ENCODE results near the gene LAMC1. TPM values are rescaled to one million over a fixed set of nuclear protein-coding genes. Genes with fewer than 3 reads are reported as not detected.

LAMC1 gene
- total and polyA plus RNA-seq, 5 donors from 2014 or later, result 1.1 TPM; not detected in 4

GRCh38 chr1:183105449-183105848 lies 82.2 kb downstream of the LAMC1 start:
- Histone ChIP-seq H3K27ac (ENCODE audit: insufficient read depth, low read length, poor library complexity, severe bottlenecking) (no peak overlapping the region), H3K27me3 (ENCODE audit: control insufficient read depth, insufficient read depth, low read length) (no peaks in the 10 kb centered on the region), H3K36me3 (ENCODE audit: control insufficient read depth, insufficient read depth, low read length) (no peaks in the 10 kb centered on the region), H3K4me1 (ENCODE audit: control insufficient read depth, insufficient read depth, low read length, poor library complexity, severe bottlenecking) (no peaks in the 10 kb centered on the region), H3K4me3 (ENCODE audit: low read depth, low read length) (no peak overlapping the region), H3K9me3 (ENCODE audit: control insufficient read depth in 2 of 2, low read length in 2 of 2) (no peaks in the 10 kb centered on the region)
- H3K36me3 Mint-ChIP-seq, result no peaks in the 10 kb centered on the region
- peaks cover 0 to 2% (median 0%) of the 10 kb centered on the region in 7 donors for H3K9me3 Mint-ChIP-seq
- peaks cover 12% of the 10 kb centered on the region for H3K27me3 Mint-ChIP-seq
- DNase-seq (no peak), ATAC-seq (ENCODE audit: low read depth in 2 of 2) (no peak)
- no peaks in the 10 kb centered on the region for H3K4me1 Mint-ChIP-seq
- H3K27ac Mint-ChIP-seq, result no peak overlapping the region
- no peak overlapping the region for H3K4me3 Mint-ChIP-seq

GRCh38 chr1:183106166-183106565 lies 82.9 kb downstream of the LAMC1 start:
- no peaks in the 10 kb centered on the region for H3K36me3 Mint-ChIP-seq
- no peak for DNase-seq
- no peaks in the 10 kb centered on the region for H3K27me3 ChIP-seq (ENCODE audit: control insufficient read depth, insufficient read depth, low read length)
- no peak overlapping the region for H3K27ac Mint-ChIP-seq
- no peak overlapping the region for H3K4me3 Mint-ChIP-seq
- H3K4me1 ChIP-seq (ENCODE audit: control insufficient read depth, insufficient read depth, low read length, poor library complexity, severe bottlenecking), result no peaks in the 10 kb centered on the region
- no peaks in the 10 kb centered on the region for H3K9me3 ChIP-seq (ENCODE audit: control insufficient read depth in 2 of 2, low read length in 2 of 2)
- peaks cover 0 to 2% (median 0%) of the 10 kb centered on the region in 7 donors for H3K9me3 Mint-ChIP-seq
- H3K36me3 ChIP-seq (ENCODE audit: control insufficient read depth, insufficient read depth, low read length), result no peaks in the 10 kb centered on the region
- H3K27ac ChIP-seq (ENCODE audit: insufficient read depth, low read length, poor library complexity, severe bottlenecking), result no peak overlapping the region
- H3K27me3 Mint-ChIP-seq, result peaks cover 12% of the 10 kb centered on the region
- H3K4me1 Mint-ChIP-seq, result no peaks in the 10 kb centered on the region
- ATAC-seq (ENCODE audit: low read depth in 2 of 2), result no peak
- no peak overlapping the region for H3K4me3 ChIP-seq (ENCODE audit: low read depth, low read length)

- Mint-ChIP-seq H3K4me3 (no peak overlapping the region), H3K27me3 (peaks cover 12% of the 10 kb centered on the region), H3K36me3 (no peaks in the 10 kb centered on the region), H3K9me3 (peaks cover 0 to 2% (median 0%) of the 10 kb centered on the region in 7 donors), H3K27ac (no peak overlapping the region), H3K4me1 (no peaks in the 10 kb centered on the region)
- H3K27me3 ChIP-seq (ENCODE audit: control insufficient read depth, insufficient read depth, low read length), result no peaks in the 10 kb centered on the region
- H3K36me3 ChIP-seq (ENCODE audit: control insufficient read depth, insufficient read depth, low read length), result no peaks in the 10 kb centered on the region
- H3K27ac ChIP-seq (ENCODE audit: insufficient read depth, low read length, poor library complexity, severe bottlenecking), result no peak overlapping the region
- H3K4me3 ChIP-seq (ENCODE audit: low read depth, low read length), result no peak overlapping the region
- H3K4me1 ChIP-seq (ENCODE audit: control insufficient read depth, insufficient read depth, low read length, poor library complexity, severe bottlenecking), result no peaks in the 10 kb centered on the region
- ATAC-seq (ENCODE audit: low read depth in 2 of 2), result no peak
- no peak for DNase-seq
- no peaks in the 10 kb centered on the region for H3K9me3 ChIP-seq (ENCODE audit: control insufficient read depth in 2 of 2, low read length in 2 of 2)
Observed at GRCh38 chr1:183106746-183107145, 83.5 kb downstream of the LAMC1 start.

- H3K9me3 Mint-ChIP-seq, result peaks cover 0 to 2% (median 0%) of the 10 kb centered on the region in 7 donors
- DNase-seq, result no peak
- no peaks in the 10 kb centered on the region for H3K36me3 Mint-ChIP-seq
- no peak for ATAC-seq (ENCODE audit: low read depth in 2 of 2)
- H3K27ac Mint-ChIP-seq, result no peak overlapping the region
- Histone ChIP-seq H3K27me3 (ENCODE audit: control insufficient read depth, insufficient read depth, low read length) (no peaks in the 10 kb centered on the region), H3K9me3 (ENCODE audit: control insufficient read depth in 2 of 2, low read length in 2 of 2) (no peaks in the 10 kb centered on the region), H3K4me1 (ENCODE audit: control insufficient read depth, insufficient read depth, low read length, poor library complexity, severe bottlenecking) (no peaks in the 10 kb centered on the region), H3K27ac (ENCODE audit: insufficient read depth, low read length, poor library complexity, severe bottlenecking) (no peak overlapping the region), H3K36me3 (ENCODE audit: control insufficient read depth, insufficient read depth, low read length) (no peaks in the 10 kb centered on the region), H3K4me3 (ENCODE audit: low read depth, low read length) (no peak overlapping the region)
- H3K4me1 Mint-ChIP-seq, result no peaks in the 10 kb centered on the region
- no peaks in the 10 kb centered on the region for H3K27me3 Mint-ChIP-seq
- H3K4me3 Mint-ChIP-seq, result no peak overlapping the region
Observed at GRCh38 chr1:183110326-183110880, 87.2 kb downstream of the LAMC1 start.

- DNase-seq (no peak), ATAC-seq (ENCODE audit: low read depth in 2 of 2) (no peak)
- Mint-ChIP-seq H3K4me1 (no peaks in the 10 kb centered on the region), H3K9me3 (peaks cover 0 to 2% (median 0%) of the 10 kb centered on the region in 7 donors), H3K36me3 (no peaks in the 10 kb centered on the region), H3K27me3 (no peaks in the 10 kb centered on the region), H3K4me3 (no peak overlapping the region), H3K27ac (no peak overlapping the region)
- Histone ChIP-seq H3K9me3 (ENCODE audit: control insufficient read depth in 2 of 2, low read length in 2 of 2) (no peaks in the 10 kb centered on the region), H3K4me3 (ENCODE audit: low read depth, low read length) (no peak overlapping the region), H3K36me3 (ENCODE audit: control insufficient read depth, insufficient read depth, low read length) (no peaks in the 10 kb centered on the region), H3K27me3 (ENCODE audit: control insufficient read depth, insufficient read depth, low read length) (no peaks in the 10 kb centered on the region), H3K27ac (ENCODE audit: insufficient read depth, low read length, poor library complexity, severe bottlenecking) (no peak overlapping the region), H3K4me1 (ENCODE audit: control insufficient read depth, insufficient read depth, low read length, poor library complexity, severe bottlenecking) (no peaks in the 10 kb centered on the region)
Observed at GRCh38 chr1:183114441-183114840, 91.2 kb downstream of the LAMC1 start.

GRCh38 chr1:183116416-183116815 lies 93.2 kb downstream of the LAMC1 start:
- Mint-ChIP-seq H3K36me3 (no peaks in the 10 kb centered on the region), H3K27me3 (peaks cover 4% of the 10 kb centered on the region), H3K4me1 (no peaks in the 10 kb centered on the region), H3K4me3 (no peak overlapping the region), H3K9me3 (peaks cover 0 to 2% (median 0%) of the 10 kb centered on the region in 7 donors), H3K27ac (no peak overlapping the region)
- DNase-seq (no peak), ATAC-seq (ENCODE audit: low read depth in 2 of 2) (no peak)
- H3K36me3 ChIP-seq (ENCODE audit: control insufficient read depth, insufficient read depth, low read length), result no peaks in the 10 kb centered on the region
- no peaks in the 10 kb centered on the region for H3K27me3 ChIP-seq (ENCODE audit: control insufficient read depth, insufficient read depth, low read length)
- H3K4me3 ChIP-seq (ENCODE audit: low read depth, low read length), result no peak overlapping the region
- no peaks in the 10 kb centered on the region for H3K9me3 ChIP-seq (ENCODE audit: control insufficient read depth in 2 of 2, low read length in 2 of 2)
- no peaks in the 10 kb centered on the region for H3K4me1 ChIP-seq (ENCODE audit: control insufficient read depth, insufficient read depth, low read length, poor library complexity, severe bottlenecking)
- no peak overlapping the region for H3K27ac ChIP-seq (ENCODE audit: insufficient read depth, low read length, poor library complexity, severe bottlenecking)

- Mint-ChIP-seq H3K4me1 (no peaks in the 10 kb centered on the region), H3K36me3 (no peaks in the 10 kb centered on the region), H3K9me3 (peaks cover 0 to 2% (median 0%) of the 10 kb centered on the region in 7 donors), H3K4me3 (no peak overlapping the region), H3K27ac (no peak overlapping the region), H3K27me3 (peaks cover 8% of the 10 kb centered on the region)
- H3K27ac ChIP-seq (ENCODE audit: insufficient read depth, low read length, poor library complexity, severe bottlenecking), result no peak overlapping the region
- H3K27me3 ChIP-seq (ENCODE audit: control insufficient read depth, insufficient read depth, low read length), result no peaks in the 10 kb centered on the region
- H3K4me1 ChIP-seq (ENCODE audit: control insufficient read depth, insufficient read depth, low read length, poor library complexity, severe bottlenecking), result no peaks in the 10 kb centered on the region
- ATAC-seq (ENCODE audit: low read depth in 2 of 2) (no peak), DNase-seq (no peak)
- no peaks in the 10 kb centered on the region for H3K36me3 ChIP-seq (ENCODE audit: control insufficient read depth, insufficient read depth, low read length)
- H3K9me3 ChIP-seq (ENCODE audit: control insufficient read depth in 2 of 2, low read length in 2 of 2), result no peaks in the 10 kb centered on the region
- no peak overlapping the region for H3K4me3 ChIP-seq (ENCODE audit: low read depth, low read length)
Observed at GRCh38 chr1:183121609-183122008, 98.4 kb downstream of the LAMC1 start.

- Mint-ChIP-seq H3K36me3 (no peaks in the 10 kb centered on the region), H3K27ac (no peak overlapping the region), H3K4me3 (no peak overlapping the region), H3K9me3 (peaks cover 0 to 2% (median 0%) of the 10 kb centered on the region in 7 donors), H3K4me1 (no peaks in the 10 kb centered on the region), H3K27me3 (peaks cover 8% of the 10 kb centered on the region)
- no peaks in the 10 kb centered on the region for H3K4me1 ChIP-seq (ENCODE audit: control insufficient read depth, insufficient read depth, low read length, poor library complexity, severe bottlenecking)
- H3K9me3 ChIP-seq (ENCODE audit: control insufficient read depth in 2 of 2, low read length in 2 of 2), result no peaks in the 10 kb centered on the region
- no peaks in the 10 kb centered on the region for H3K27me3 ChIP-seq (ENCODE audit: control insufficient read depth, insufficient read depth, low read length)
- no peak overlapping the region for H3K27ac ChIP-seq (ENCODE audit: insufficient read depth, low read length, poor library complexity, severe bottlenecking)
- H3K36me3 ChIP-seq (ENCODE audit: control insufficient read depth, insufficient read depth, low read length), result no peaks in the 10 kb centered on the region
- H3K4me3 ChIP-seq (ENCODE audit: low read depth, low read length), result no peak overlapping the region
- ATAC-seq (ENCODE audit: low read depth in 2 of 2) (no peak), DNase-seq (no peak)
Observed at GRCh38 chr1:183124259-183124658, 101.0 kb downstream of the LAMC1 start.
